Measurements from ENCODE around the gene ANAPC2. TPM values are rescaled to one million over a fixed set of nuclear protein-coding genes. Genes with fewer than 3 reads are reported as not detected.

The ANAPC2 gene
- polyA plus RNA-seq, 3 donors: 1.9 to 76.8 (median 2.0) TPM

GRCh38 chr9:137148661-137149060 is 39.7 kb downstream of the ANAPC2 start:
- intact Hi-C loops (cut with micrococcal nuclease): no loop called here
- H3K79me2 ChIP-seq (ENCODE audit: insufficient read depth, low read length): no peaks in the 10 kb centered on the region
- no peak overlapping the region for H3K27ac ChIP-seq (ENCODE audit: low read depth in 1 of 2, low read length in 2 of 2)
- peaks cover 0 to 15% of the 10 kb centered on the region in 2 donors for H3K9me3 ChIP-seq (replicated peaks in 1 of 2; ENCODE audit: control insufficient read depth in 1 of 2, insufficient read depth in 1 of 2, low read length in 2 of 2)
- Mint-ChIP-seq H3K9me3 (peaks cover 5 to 20% (median 12%) of the 10 kb centered on the region in 7 donors), H3K4me3 (no peak overlapping the region), H3K36me3 (no peaks in the 10 kb centered on the region), H3K4me1 (no peaks in the 10 kb centered on the region), H3K27me3 (ENCODE audit: low read depth in 3 of 3) (peaks cover 12 to 28% (median 17%) of the 10 kb centered on the region in 3 donors), H3K27ac (no peak overlapping the region)
- H3K4me2 ChIP-seq (replicated peaks; ENCODE audit: extremely low read depth, low read length, poor library complexity, severe bottlenecking): no peak overlapping the region
- WGBS (ENCODE audit: insufficient coverage): 92% methylated on average over 16 of the region's 19 CpGs
- H2AFZ ChIP-seq (ENCODE audit: insufficient read depth, low read depth, low read length, poor library complexity, severe bottlenecking): no peak overlapping the region
- no peak for DNase-seq
- no peaks in the 10 kb centered on the region for H3K4me1 ChIP-seq (ENCODE audit: control insufficient read depth in 1 of 2, insufficient read depth in 2 of 2, low read length in 2 of 2)
- no peak for TF ChIP-seq CTCF (IDR thresholded peaks at IDR 0.05)
- peaks cover 0 to 3% of the 10 kb centered on the region in 2 donors for H3K27me3 ChIP-seq (ENCODE audit: control insufficient read depth in 2 of 2, insufficient read depth in 2 of 2, low read length in 2 of 2)
- no peak overlapping the region for H3K9ac ChIP-seq (ENCODE audit: insufficient read depth, low read length, poor library complexity, severe bottlenecking)
- H3K36me3 ChIP-seq (replicated peaks in 1 of 2; ENCODE audit: control insufficient read depth in 1 of 2, insufficient read depth in 2 of 2, low read length in 2 of 2): no peaks in the 10 kb centered on the region
- no peaks in the 10 kb centered on the region for H4K20me1 ChIP-seq (ENCODE audit: insufficient read depth, low read length)
- no peak overlapping the region for H3K4me3 ChIP-seq (replicated peaks in 1 of 3; ENCODE audit: low read depth in 2 of 3, low read length in 3 of 3)

- H3K9ac ChIP-seq (ENCODE audit: insufficient read depth, low read length, poor library complexity, severe bottlenecking): no peak overlapping the region
- H3K9me3 ChIP-seq (replicated peaks in 1 of 2; ENCODE audit: control insufficient read depth in 1 of 2, insufficient read depth in 1 of 2, low read length in 2 of 2): peaks cover 0 to 15% of the 10 kb centered on the region in 2 donors
- no peak for TF ChIP-seq CTCF (IDR thresholded peaks at IDR 0.05)
- H3K4me1 Mint-ChIP-seq: no peaks in the 10 kb centered on the region
- no peaks in the 10 kb centered on the region for H3K79me2 ChIP-seq (ENCODE audit: insufficient read depth, low read length)
- no peaks in the 10 kb centered on the region for H3K36me3 ChIP-seq (replicated peaks in 1 of 2; ENCODE audit: control insufficient read depth in 1 of 2, insufficient read depth in 2 of 2, low read length in 2 of 2)
- WGBS (ENCODE audit: insufficient coverage): 80% methylated on average over 26 of the region's 27 CpGs
- H3K4me2 ChIP-seq (replicated peaks; ENCODE audit: extremely low read depth, low read length, poor library complexity, severe bottlenecking): no peak overlapping the region
- H3K27ac Mint-ChIP-seq: no peak overlapping the region
- no peak overlapping the region for H3K4me3 ChIP-seq (replicated peaks in 1 of 3; ENCODE audit: low read depth in 2 of 3, low read length in 3 of 3)
- H2AFZ ChIP-seq (ENCODE audit: insufficient read depth, low read depth, low read length, poor library complexity, severe bottlenecking): no peak overlapping the region
- H3K27me3 ChIP-seq (ENCODE audit: control insufficient read depth in 2 of 2, insufficient read depth in 2 of 2, low read length in 2 of 2): peaks cover 0 to 3% of the 10 kb centered on the region in 2 donors
- H3K9me3 Mint-ChIP-seq: peaks cover 5 to 20% (median 12%) of the 10 kb centered on the region in 7 donors
- no peak for DNase-seq
- no peaks in the 10 kb centered on the region for H3K4me1 ChIP-seq (ENCODE audit: control insufficient read depth in 1 of 2, insufficient read depth in 2 of 2, low read length in 2 of 2)
- no peaks in the 10 kb centered on the region for H4K20me1 ChIP-seq (ENCODE audit: insufficient read depth, low read length)
- H3K36me3 Mint-ChIP-seq: no peaks in the 10 kb centered on the region
- intact Hi-C loops (cut with micrococcal nuclease): no loop called here
- peaks cover 12 to 28% (median 20%) of the 10 kb centered on the region in 3 donors for H3K27me3 Mint-ChIP-seq (ENCODE audit: low read depth in 3 of 3)
- no peak overlapping the region for H3K4me3 Mint-ChIP-seq
- H3K27ac ChIP-seq (ENCODE audit: low read depth in 1 of 2, low read length in 2 of 2): no peak overlapping the region
Observed at GRCh38 chr9:137148242-137148641, 40.1 kb downstream of the ANAPC2 start.

All from CD14-positive monocyte (primary cell).